Measurements from ENCODE around the gene ZNF512.

DNA sequence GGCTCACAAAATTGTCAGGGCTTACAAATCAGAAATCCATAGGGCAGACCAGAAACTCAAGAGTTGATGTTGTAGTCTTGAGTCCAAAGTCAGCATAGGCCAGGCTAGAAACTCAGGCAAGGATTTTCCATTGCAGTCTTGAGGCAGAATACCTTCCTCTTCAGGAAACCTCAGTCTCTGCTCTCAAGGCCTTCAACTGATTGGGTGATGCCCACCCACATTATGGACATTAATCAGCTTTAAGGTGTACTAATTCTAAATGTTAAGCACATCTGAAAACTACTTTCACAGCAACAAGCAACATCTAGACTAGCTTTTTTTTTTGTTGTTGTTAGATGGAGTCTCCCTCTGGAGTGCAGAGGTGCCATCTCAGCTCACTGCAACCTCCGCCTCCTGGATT is 31.3 kb upstream of the ZNF512 start:
- TF ChIP-seq POLR2A (IDR thresholded peaks at IDR 0.05) (no peak), CTCF (IDR thresholded peaks at IDR 0.05 in 8 of 11, conservative IDR thresholded peaks at IDR 0.05 in 3 of 11) (no peak), POLR2AphosphoS5 (IDR thresholded peaks at IDR 0.05) (no peak)

All from spleen (tissue), 7 donors.